HepG2 (cell line): Measurements from ENCODE around the gene TUBA4A. TPM values are rescaled to one million over a fixed set of nuclear protein-coding genes. Genes with fewer than 3 reads are reported as not detected.
A peak's percentile ranks its signal among the peaks of the same experiment; 100 is the strongest.

Experiments
- ARHGAP35 ChIP-seq: sonication (generic); formaldehyde crosslinking; IDR thresholded peaks from 2 replicates; pipeline ENCODE4 v1.9.0; 2022; ENCODE audit warnings: mild to moderate bottlenecking, inconsistent platforms, moderate library complexity, missing genetic modification reagents, borderline replicate concordance
- HNRNPK ChIP-seq: fragments of 200-400 bp; formaldehyde crosslinking; IDR thresholded peaks from 2 replicates; pipeline ENCODE4 v1.6.1; 2018; ENCODE audit warnings: low read length, low read depth, moderate library complexity, mild to moderate bottlenecking; ENCODE audit not compliant: poor library complexity, severe bottlenecking
- JUND ChIP-seq: sonication (generic); formaldehyde crosslinking; IDR thresholded peaks from 2 replicates; pipeline ENCODE4 v1.8.0; 2022; ENCODE audit warnings: mild to moderate bottlenecking, missing genetic modification reagents
- KLF11 ChIP-seq: IDR thresholded peaks from 2 replicates; pipeline ENCODE4 v1.6.1; 2016; ENCODE audit warnings: missing compliant biosample characterization
- RBM39 ChIP-seq: fragments of 200-400 bp; formaldehyde crosslinking; IDR thresholded peaks from one replicate; pipeline ENCODE4 v1.6.1; 2018; ENCODE audit warnings: antibody characterized with exemption, mild to moderate bottlenecking, low read depth, low read length; ENCODE audit not compliant: poor library complexity, severe bottlenecking
- SMARCC2 ChIP-seq: fragments of 450-650 bp; IDR thresholded peaks from 2 replicates; pipeline ENCODE4 v1.6.1; 2017; ENCODE audit warnings: antibody characterized with exemption, mild to moderate bottlenecking
- STAG1 ChIP-seq: sonication (generic); formaldehyde crosslinking; IDR thresholded peaks from 2 replicates; pipeline ENCODE4 v1.4.0; 2020; ENCODE audit warnings: missing genetic modification reagents
- YEATS4 ChIP-seq: sonication (generic); formaldehyde crosslinking; IDR thresholded peaks from 2 replicates; pipeline ENCODE4 v1.4.0; 2020; ENCODE audit warnings: missing genetic modification reagents, borderline replicate concordance
- ZC3H4 ChIP-seq: sonication (generic); formaldehyde crosslinking; IDR thresholded peaks from 2 replicates; pipeline ENCODE4 v1.4.0; 2020; ENCODE audit warnings: missing genetic modification reagents, borderline replicate concordance
- ZNF264 ChIP-seq: sonication (generic); formaldehyde crosslinking; IDR thresholded peaks from 2 replicates; pipeline ENCODE4 v1.4.0; 2020; ENCODE audit warnings: missing genetic modification reagents
- ZNF354B ChIP-seq: sonication (generic); formaldehyde crosslinking; IDR thresholded peaks from 2 replicates; pipeline ENCODE4 v1.8.0; 2022; ENCODE audit warnings: mild to moderate bottlenecking, missing genetic modification reagents
- ZNF546 ChIP-seq: sonication (generic); formaldehyde crosslinking; conservative IDR thresholded peaks from 2 replicates; pipeline ENCODE4 v1.8.1; 2023; ENCODE audit warnings: mild to moderate bottlenecking, missing genetic modification reagents
- ZNF557 ChIP-seq: sonication (generic); formaldehyde crosslinking; IDR thresholded peaks from 2 replicates; pipeline ENCODE4 v1.4.0; 2020; ENCODE audit warnings: missing genetic modification reagents
- ZNF619 ChIP-seq: sonication (generic); formaldehyde crosslinking; IDR thresholded peaks from 2 replicates; pipeline ENCODE4 v1.4.0; 2020; ENCODE audit warnings: mild to moderate bottlenecking, missing genetic modification reagents
- ZNF75D ChIP-seq: sonication (generic); formaldehyde crosslinking; IDR thresholded peaks from 2 replicates; pipeline ENCODE4 v1.8.1; 2023; ENCODE audit warnings: missing genetic modification reagents, mild to moderate bottlenecking, borderline replicate concordance
- ZNF792 ChIP-seq: IDR thresholded peaks from 2 replicates; pipeline ENCODE4 v1.6.1; 2016
- ZSCAN12 ChIP-seq: sonication (generic); formaldehyde crosslinking; IDR thresholded peaks from 2 replicates; pipeline ENCODE4 v1.9.0; 2021; ENCODE audit warnings: mild to moderate bottlenecking, missing genetic modification reagents
- polyA plus RNA-seq, 8 experiments: library from polyadenylated mRNA; depleted of rRNA in 3 of 8; stranded (reverse) in 7 of 8; unstranded in 1 of 8; fragments of >200 nt; fragmentation: Illumina TruSeq in 4 of 8; extraction: Trizol in 4 of 8; gene quantifications; 2 replicates each; pipeline versions ENCODE4 v1.2.1 to v1.2.3, GENCODE V29; 2011 to 2016; ENCODE audit warnings: low read depth in 4 of 8, missing spikeins in 1 of 8, mixed read lengths in 1 of 8; ENCODE audit not compliant: insufficient read depth in 1 of 8
- total RNA-seq, 5 experiments: library from RNA; depleted of rRNA; stranded (reverse); fragments of >200 nt; fragmentation: Illumina TruSeq; extraction: Trizol; gene quantifications; 2 replicates each; pipeline ENCODE4 v1.2.3, GENCODE V29; 2016; ENCODE audit warnings: low read depth in 1 of 5
- TF ChIP-seq, protein P1 (sequence below): sonication (generic); formaldehyde crosslinking; IDR thresholded peaks from one replicate; pipeline ENCODE4 v1.5.1; 2020; ENCODE audit warnings: mild to moderate bottlenecking, missing genetic modification reagents; ENCODE audit errors: not compliant biosample characterization
- TF ChIP-seq, protein P2 (sequence below): sonication (generic); formaldehyde crosslinking; IDR thresholded peaks from 2 replicates; pipeline ENCODE4 v1.9.0; 2021; ENCODE audit warnings: missing genetic modification reagents, borderline replicate concordance

The TUBA4A gene
- total and polyA plus RNA-seq, 2 of the 13 experiments (the other 11 are each of a cell fraction or from before 2014, with no cell fraction given): 1.3 to 12.7 TPM

DNA sequence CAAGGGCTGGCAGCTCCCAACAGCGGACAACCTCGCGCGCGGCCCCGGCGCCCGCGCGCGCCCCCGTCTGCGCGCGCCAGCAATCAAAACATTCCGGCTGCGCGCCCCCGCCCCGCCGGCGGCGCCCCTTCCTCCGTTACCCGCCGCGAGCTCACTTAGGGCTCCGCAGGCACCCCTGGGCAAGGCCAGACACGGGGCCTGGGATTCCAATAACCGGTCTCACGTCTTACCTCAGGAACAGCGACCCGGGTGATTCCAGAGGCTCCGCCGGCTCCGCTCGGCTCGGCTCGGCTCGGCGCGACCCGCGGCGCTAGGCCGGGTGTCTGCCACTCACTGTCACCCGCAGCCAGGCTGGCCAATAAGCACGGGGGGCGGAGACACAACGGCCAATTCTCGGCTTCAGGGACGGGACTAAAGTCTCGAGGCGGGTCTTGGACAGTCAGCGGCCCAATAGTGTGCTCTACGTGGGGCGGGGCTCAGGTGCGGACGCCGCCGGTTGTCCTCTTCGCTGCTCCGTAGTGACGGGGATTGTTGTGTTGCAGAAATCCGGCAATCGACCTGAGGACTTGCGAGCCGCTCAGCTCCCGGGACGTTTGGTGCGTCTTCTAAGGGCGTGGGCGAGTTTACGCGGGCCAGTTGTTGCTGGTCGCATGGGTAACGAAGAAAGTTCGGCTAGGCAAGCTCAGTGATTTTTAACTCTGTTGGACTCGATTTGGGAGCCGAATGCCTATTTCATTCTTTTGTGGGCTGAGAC is 24.2 kb downstream of the TUBA4A start, which contains the start of the genes ANKZF1 and ATG9A (continued):
- TF ChIP-seq, protein P1, sequence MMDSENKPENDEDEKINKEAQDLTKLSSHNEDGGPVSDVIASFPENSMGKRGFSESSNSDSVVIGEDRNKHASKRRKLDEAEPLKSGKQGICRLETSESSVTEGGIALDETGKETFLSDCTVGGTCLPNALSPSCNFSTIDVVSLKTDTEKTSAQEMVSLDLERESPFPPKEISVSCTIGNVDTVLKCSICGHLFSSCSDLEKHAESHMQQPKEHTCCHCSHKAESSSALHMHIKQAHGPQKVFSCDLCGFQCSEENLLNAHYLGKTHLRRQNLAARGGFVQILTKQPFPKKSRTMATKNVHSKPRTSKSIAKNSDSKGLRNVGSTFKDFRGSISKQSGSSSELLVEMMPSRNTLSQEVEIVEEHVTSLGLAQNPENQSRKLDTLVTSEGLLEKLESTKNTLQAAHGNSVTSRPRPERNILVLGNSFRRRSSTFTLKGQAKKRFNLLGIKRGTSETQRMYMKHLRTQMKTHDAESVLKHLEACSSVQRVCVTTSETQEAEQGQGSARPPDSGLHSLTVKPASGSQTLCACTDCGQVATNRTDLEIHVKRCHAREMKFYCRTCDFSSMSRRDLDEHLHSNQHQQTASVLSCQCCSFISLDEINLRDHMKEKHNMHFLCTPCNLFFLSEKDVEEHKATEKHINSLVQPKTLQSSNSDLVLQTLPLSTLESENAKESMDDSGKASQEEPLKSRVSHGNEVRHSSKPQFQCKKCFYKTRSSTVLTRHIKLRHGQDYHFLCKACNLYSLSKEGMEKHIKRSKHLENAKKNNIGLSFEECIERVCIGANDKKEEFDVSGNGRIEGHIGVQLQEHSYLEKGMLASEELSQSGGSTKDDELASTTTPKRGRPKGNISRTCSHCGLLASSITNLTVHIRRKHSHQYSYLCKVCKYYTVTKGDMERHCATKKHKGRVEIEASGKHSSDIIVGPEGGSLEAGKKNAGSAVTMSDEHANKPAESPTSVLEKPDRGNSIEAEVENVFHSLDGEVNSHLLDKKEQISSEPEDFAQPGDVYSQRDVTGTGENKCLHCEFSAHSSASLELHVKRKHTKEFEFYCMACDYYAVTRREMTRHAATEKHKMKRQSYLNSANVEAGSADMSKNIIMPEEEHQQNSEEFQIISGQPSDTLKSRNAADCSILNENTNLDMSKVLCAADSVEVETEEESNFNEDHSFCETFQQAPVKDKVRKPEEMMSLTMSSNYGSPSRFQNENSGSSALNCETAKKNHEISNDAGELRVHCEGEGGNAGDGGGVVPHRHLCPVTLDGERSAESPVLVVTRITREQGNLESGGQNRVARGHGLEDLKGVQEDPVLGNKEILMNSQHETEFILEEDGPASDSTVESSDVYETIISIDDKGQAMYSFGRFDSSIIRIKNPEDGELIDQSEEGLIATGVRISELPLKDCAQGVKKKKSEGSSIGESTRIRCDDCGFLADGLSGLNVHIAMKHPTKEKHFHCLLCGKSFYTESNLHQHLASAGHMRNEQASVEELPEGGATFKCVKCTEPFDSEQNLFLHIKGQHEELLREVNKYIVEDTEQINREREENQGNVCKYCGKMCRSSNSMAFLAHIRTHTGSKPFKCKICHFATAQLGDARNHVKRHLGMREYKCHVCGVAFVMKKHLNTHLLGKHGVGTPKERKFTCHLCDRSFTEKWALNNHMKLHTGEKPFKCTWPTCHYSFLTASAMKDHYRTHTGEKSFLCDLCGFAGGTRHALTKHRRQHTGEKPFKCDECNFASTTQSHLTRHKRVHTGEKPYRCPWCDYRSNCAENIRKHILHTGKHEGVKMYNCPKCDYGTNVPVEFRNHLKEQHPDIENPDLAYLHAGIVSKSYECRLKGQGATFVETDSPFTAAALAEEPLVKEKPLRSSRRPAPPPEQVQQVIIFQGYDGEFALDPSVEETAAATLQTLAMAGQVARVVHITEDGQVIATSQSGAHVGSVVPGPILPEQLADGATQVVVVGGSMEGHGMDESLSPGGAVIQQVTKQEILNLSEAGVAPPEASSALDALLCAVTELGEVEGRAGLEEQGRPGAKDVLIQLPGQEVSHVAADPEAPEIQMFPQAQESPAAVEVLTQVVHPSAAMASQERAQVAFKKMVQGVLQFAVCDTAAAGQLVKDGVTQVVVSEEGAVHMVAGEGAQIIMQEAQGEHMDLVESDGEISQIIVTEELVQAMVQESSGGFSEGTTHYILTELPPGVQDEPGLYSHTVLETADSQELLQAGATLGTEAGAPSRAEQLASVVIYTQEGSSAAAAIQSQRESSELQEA: peak; percentile 95
- TF ChIP-seq ARHGAP35 (peak; percentile 6; the same call in 1 of the 2 replicates), YEATS4 (peak; percentile 92), KLF11 (CRISPR knock-in tag) (no peak; the same call in none of the 2 replicates), ZNF619 (CRISPR knock-in tag) (no peak; the same call in 1 of the 2 replicates), JUND (no peak), RBM39 (peak; percentile 20), SMARCC2 (no peak), ZNF557 (peak; percentile 39; the same call in 1 of the 2 replicates), ZNF792 (no peak), ZNF75D (CRISPR knock-in tag) (no peak), ZNF354B (CRISPR knock-in tag) (no peak), ZNF264 (CRISPR knock-in tag) (peak; percentile 79; the same call in 1 of the 2 replicates), STAG1 (CRISPR knock-in tag) (no peak; the same call in 1 of the 2 replicates), HNRNPK (no peak), ZC3H4 (CRISPR knock-in tag) (no peak), ZNF546 (CRISPR knock-in tag) (peak; percentile 86), ZSCAN12 (CRISPR knock-in tag) (0 out of 2 replicates have a peak, but pooled peaks have one; percentile 48)
- TF ChIP-seq, protein P2, sequence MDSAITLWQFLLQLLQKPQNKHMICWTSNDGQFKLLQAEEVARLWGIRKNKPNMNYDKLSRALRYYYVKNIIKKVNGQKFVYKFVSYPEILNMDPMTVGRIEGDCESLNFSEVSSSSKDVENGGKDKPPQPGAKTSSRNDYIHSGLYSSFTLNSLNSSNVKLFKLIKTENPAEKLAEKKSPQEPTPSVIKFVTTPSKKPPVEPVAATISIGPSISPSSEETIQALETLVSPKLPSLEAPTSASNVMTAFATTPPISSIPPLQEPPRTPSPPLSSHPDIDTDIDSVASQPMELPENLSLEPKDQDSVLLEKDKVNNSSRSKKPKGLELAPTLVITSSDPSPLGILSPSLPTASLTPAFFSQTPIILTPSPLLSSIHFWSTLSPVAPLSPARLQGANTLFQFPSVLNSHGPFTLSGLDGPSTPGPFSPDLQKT (CRISPR knock-in tag): no peak
